Measurements from ENCODE around the gene PUS10.

DNA sequence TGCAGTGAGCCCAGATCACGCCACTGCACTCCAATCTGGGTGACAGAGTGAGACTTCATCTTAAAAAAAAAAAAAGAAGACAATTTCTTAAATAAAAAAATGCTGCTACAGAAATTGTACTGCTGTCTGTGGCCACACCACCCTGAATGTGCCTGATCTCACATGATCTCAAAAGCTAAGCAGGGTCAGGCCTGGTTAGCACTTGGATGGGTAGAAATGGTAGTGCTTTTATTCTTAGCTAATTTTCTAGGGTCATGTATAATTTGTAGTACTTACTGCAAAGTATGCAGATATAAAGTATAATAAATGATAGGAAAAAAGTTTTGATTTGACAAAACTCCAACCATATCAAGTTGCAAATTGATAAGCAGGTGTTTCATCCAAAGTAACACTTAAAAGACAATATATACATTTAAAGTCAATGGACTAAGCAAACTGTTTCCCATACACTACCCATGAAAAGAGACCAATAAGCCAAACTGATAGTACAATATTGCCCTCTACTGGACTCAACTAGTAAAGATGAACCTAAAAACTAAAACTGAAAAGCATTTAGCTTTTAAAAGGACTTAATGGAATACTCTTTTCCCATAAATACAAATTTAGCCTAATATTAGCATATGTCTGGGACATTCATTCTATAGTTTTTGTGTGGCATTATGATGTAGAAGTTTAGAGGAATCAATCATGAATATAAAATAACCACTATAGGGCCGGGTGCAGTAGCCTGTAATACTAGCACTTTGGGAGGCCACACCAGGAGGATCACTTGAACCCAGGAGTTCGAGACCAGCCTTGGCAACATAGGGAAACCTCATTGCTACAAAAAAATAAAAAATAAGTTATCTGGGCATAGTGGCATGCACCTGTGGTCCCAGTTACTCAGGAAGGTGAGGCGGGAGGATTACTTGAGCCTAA lies 19.2 kb downstream of the PUS10 start:
- no peak for TF ChIP-seq ARNTL (CRISPR knock-in tag; IDR thresholded peaks at IDR 0.05; ENCODE audit: borderline replicate concordance, low read depth)
- TF ChIP-seq ESRRG (CRISPR knock-in tag; IDR thresholded peaks at IDR 0.05), result no peak
- no peak for TF ChIP-seq TCF4 (CRISPR knock-in tag; IDR thresholded peaks at IDR 0.05; ENCODE audit: borderline replicate concordance)
- no peak for TF ChIP-seq RARB (CRISPR knock-in tag; IDR thresholded peaks at IDR 0.05)
- TF ChIP-seq ZNF8 (CRISPR knock-in tag; IDR thresholded peaks at IDR 0.05), result no peak
- TF ChIP-seq PATZ1 (CRISPR knock-in tag; IDR thresholded peaks at IDR 0.05; ENCODE audit: borderline replicate concordance), result no peak
- TF ChIP-seq TOX (CRISPR knock-in tag; IDR thresholded peaks at IDR 0.05; ENCODE audit: borderline replicate concordance), result no peak
- TF ChIP-seq ZFP3 (CRISPR knock-in tag; IDR thresholded peaks at IDR 0.05), result no peak
- no peak for TF ChIP-seq GLIS3 (CRISPR knock-in tag; IDR thresholded peaks at IDR 0.05)
- TF ChIP-seq ISL1 (CRISPR knock-in tag; IDR thresholded peaks at IDR 0.05), result no peak
- TF ChIP-seq, protein P1, sequence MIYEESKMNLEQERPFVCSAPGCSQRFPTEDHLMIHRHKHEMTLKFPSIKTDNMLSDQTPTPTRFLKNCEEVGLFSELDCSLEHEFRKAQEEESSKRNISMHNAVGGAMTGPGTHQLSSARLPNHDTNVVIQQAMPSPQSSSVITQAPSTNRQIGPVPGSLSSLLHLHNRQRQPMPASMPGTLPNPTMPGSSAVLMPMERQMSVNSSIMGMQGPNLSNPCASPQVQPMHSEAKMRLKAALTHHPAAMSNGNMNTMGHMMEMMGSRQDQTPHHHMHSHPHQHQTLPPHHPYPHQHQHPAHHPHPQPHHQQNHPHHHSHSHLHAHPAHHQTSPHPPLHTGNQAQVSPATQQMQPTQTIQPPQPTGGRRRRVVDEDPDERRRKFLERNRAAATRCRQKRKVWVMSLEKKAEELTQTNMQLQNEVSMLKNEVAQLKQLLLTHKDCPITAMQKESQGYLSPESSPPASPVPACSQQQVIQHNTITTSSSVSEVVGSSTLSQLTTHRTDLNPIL (CRISPR knock-in tag; IDR thresholded peaks at IDR 0.05; ENCODE audit: low read depth), result no peak
- no peak for TF ChIP-seq BACH2 (CRISPR knock-in tag; IDR thresholded peaks at IDR 0.05; ENCODE audit: borderline replicate concordance)
